HG02763 (cell line): Measurements from ENCODE around the gene ZFAND4.
A peak's percentile ranks its signal among the peaks of the same experiment; 100 is the strongest.
"Not testable (repeated sequence)": the region's sequence is repeated elsewhere in the genome, so short reads cannot be mapped to it uniquely, and the experiment has no call there.

ENCODE experiments used
- ATAC-seq: cut with Tn5 transposase; IDR thresholded peaks from one replicate; pipeline ENCODE4 v1.9.1; 2021; ENCODE audit warnings: mild to moderate bottlenecking, moderate library complexity; ENCODE audit not compliant: unreplicated experiment

The ZFAND4 gene

DNA sequence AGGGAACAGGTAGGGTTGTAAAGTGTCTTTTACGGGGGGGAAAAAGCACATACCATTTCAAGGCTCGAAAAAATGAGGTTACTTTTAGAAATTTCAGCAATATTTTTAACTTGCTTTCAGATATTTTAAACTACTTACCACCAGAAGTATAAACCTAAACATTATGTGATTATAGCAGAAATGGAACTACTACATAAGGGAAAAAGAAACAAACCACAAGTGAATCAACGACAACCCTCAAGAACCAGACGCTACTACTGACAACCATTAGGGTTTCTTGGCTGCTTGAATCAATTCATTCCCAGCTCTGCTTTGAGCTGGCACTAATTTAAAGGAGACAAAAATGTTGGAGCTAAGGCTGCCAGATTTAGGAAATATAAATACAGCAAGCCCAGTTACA lies 80.1 kb downstream of the ZFAND4 start:
- no peak for ATAC-seq

DNA sequence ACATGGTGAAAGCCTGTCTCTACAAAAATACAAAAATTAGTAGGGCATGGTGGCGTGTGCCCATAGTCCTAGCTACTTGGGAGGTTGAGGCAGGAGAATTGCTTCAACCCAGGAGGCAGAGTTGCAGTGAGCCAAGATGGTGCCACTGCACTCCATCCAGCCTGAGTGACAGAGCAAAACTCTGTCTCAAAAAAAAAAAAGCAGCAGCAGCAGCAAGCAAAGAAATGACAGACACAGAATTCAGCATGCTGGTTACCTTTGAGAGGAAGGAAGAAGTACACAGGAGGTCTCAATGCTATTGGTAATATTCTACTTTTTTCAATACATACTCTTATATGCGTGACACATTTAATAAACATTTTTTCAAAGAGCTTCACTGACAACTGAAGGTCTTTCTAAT lies 81.3 kb downstream of the ZFAND4 start:
- no peak for ATAC-seq

DNA sequence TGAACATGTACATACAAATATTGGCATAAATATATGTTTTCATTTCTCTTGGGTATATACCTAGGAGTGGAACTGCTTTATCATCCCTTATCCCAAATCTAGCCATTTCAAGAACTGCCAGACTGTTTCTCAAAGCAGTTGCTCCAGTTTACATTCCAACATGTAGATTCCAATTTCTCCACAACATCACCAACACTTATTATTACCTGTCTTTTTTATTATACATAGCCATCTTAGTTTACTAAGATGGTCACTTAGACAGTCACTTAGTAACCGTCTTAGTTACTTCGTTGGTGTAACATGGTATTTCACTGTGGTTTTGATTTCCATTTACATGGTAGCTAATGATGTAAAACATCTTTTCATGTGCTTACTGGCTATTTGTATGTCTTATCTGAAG lies 82.7 kb downstream of the ZFAND4 start:
- no peak for ATAC-seq

DNA sequence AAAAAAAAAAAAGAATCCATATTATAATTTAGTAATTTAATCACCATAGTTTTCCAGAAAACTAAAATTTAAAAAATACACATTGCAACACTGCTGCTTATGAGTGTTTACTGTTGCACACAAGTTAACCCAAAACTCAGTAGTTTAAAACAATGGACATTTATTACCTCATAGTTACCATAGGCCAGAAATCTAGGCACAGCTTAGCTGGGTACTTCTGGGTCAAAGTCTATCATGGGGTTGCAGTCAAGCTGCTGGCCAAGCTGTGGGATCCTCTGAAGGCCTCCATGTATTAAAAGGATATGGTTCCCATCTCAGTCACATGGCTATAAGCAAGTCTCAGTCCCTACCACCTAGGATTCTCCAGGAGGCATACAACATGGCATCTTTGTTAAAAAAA lies 83.6 kb downstream of the ZFAND4 start:
- no peak for ATAC-seq

DNA sequence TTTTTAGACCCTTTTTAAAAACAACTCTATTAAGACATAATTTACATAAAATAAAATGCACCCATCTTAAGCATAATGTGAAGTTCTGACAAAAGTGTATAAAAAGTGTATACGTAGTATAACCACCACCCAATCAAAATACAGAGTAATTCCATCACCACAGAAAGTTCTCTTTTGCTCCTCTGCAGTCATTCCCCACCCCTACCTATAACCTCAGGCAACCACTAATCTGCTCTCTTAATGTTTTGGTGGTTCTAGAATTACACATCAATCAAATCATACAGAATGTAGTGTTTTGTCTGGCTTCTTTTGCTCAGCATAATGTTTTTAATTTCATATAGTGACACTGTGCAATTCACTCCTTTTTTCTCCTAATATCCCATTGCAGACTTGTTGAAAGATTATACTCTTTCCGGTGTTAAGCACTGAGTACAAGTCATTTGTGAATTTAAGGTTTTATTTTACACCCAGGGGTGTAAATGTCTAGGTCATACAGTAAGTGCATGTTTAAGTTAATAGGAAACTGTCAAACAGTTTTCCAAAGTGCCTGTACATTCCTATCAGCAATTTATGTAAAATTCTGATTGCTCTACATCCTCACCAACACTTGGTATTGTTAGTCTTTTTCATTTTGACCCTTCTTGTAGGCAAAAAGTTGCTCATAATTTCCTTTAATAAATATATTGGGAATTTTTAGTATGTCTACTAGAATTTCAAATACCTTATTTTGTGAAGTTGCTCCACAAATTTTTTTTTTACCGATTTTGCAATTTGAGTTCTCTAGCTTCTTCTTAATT lies 86.3 kb downstream of the ZFAND4 start:
- no peak for ATAC-seq

DNA sequence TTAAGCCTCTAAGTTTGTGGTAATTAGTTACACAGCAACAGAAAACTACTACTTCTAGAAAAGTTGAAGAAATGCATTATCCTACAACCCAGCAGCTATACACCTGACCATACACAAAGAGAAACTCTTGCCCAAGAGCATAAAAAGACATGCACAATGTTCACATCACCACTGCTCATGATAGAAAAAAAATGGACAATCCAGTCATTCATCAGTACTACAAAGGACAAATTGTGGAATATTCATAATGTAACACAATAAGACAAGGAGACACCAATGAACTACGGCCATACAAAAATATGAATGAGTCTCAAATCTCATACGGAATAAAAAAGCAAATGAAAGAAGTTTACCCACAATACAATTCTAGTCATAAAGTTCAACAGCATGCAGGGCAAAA lies 87.4 kb downstream of the ZFAND4 start:
- ATAC-seq: no peak

DNA sequence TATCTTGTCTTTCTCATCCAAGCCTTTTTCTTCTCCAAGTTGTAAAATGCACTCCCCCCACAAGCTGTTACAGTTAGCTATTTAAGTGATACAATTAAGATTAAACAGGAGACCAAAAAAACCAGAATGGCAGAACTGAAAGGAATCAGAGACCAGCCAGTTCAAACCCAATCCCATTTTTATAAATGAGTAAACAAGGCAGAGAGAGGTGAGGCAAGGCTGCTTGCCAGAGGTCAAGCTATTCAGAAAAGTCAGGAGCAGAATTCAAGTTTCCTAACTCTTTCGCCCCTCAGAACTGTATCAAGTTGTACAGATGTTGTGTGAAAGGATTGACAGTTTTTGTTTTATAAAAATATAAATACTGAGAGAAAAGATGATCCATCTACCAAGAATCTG lies 90.2 kb downstream of the ZFAND4 start:
- ATAC-seq: no peak

DNA sequence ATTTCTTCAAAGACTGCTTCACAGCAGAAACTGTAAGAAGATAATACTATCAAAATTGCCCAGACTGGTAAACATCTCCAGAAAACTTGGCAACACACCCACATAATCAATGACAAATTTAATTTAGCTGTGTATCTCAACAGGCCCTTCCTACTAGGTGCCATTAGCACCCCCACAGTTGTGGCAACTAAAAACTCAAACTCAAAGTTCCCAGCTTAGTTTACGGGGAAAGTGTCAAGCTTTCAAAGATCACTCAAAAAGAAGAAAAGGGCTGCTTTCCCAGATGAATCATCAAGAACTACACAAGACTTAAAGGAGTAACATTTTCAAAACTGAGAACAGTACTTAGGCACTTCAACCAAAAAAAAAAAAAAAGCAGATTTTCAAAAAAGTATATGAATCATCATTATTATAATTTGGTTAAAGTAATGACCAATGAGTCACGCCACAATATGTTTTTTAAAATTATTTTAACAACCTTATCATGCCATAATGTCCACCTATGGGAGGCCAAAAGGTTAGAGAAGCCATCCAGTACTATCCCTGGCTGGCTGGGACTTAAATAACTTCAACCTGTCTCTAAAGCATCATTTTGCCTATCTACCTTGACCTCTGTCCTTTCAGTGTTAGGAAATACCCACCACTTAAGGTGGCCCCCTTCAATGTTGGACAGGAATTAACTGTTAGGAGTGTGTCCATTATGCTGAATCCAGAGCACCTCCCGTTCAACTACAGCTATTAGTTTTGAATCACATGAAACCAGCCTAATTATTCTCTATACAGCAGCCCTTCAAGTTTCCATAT lies 90.8 kb downstream of the ZFAND4 start:
- ATAC-seq: no peak

DNA sequence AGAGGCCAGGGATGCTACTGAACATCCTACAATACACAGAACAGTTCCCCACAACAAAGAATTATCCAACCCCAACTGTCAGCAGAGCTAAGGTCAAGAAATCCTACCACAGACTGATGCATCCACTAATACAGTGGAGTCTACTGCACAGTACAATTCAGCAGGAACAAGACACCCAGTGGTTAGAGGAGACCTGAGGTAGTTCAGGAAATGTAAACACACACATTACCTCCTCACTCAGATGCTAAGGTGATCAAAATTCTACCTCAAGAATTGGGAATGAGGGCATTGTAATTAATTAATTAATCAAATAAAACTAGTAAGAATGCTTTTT lies 91.4 kb downstream of the ZFAND4 start:
- ATAC-seq: no peak

DNA sequence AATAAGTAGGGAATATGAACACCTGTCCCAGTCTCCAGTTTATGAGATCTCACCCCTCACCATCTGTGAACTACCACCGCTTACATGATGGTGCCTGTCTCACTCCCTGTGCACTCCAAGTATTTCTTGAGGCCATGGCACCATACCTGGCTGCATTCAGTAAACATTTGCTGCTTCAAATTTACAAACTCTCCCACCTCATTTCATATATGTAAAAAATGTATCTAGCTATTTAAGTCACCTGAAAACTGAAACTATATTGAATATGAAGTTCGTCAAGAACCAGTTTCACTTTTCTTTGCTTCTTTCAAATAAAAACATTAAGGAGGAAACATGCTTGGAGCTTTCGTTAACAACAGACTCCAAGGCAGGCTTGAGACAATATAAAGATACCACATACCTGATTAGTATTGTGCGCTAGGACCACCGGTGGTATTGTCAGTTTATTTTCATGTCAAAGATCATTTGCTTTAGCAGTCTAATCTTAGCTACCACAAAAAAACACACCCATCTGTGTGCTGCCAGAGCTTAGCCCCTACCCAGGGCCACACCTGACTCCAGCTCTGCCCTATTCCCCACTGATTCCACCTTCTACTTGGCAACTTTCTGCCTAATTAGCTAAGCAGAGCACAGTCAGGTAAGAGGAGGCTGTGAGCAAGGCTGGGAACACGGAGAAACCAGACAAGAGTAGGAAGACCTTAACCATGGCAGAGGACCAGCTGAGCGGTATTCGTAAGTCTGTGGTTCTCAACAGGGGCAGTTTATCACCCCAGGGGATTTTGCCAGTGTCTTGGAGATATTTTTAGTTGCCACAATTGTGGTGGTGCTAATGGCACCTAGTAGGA lies 92.0 kb downstream of the ZFAND4 start:
- peak; percentile 61 for ATAC-seq

DNA sequence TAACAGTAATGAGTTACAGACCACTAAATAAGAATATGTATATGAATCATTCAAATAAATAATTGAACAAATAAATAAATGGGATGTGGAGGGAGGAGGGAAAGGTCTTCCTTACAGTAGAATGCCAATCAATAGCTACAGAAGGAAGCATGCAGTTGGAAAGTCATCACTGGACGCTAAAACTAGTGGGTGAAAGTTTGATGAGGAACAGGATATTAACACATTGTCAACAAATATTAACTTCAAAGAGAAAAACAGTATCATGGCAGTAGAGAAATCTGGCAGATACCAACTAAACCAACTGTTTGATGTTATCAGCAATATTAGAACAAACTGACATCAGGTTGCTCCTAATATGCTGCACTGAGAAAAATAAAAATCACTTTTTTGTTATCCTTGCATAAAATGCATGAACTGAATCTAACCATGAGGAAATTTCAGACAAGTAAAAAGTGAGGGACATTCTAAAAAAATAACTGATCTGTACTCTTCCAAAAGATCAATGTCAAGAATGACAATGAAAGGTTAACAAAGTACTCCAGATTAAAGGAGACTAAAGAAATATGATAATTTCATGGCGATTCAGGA lies 94.1 kb downstream of the ZFAND4 start:
- no peak for ATAC-seq

DNA sequence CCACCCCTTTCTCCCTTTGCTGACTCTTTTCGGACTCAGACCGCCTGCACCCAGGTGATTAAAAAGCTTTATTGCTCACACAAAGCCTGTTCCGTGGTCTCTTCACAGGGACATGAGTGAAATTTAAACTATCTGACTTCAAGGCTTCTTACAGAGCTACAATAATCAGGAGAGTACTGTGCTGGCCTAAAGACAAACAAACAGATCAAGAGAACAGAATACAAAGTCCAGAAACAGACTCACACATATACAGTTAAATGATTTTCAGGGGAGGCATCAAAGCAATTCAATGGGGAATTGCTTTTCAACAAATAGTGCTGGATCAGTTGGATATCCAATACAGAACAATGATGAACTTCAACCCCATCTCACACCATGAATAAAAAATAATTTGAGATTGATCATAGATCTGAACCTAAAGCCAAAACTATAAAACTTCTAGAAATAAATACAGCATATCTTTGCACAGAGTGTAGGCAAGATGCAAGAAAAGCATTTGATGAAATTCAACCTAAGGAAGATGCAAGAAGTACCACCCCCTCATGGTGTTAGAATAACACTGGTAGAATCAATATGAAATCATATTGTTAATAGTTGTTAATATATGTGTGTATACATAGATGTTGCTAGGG lies 96.5 kb downstream of the ZFAND4 start:
- no peak for ATAC-seq

DNA sequence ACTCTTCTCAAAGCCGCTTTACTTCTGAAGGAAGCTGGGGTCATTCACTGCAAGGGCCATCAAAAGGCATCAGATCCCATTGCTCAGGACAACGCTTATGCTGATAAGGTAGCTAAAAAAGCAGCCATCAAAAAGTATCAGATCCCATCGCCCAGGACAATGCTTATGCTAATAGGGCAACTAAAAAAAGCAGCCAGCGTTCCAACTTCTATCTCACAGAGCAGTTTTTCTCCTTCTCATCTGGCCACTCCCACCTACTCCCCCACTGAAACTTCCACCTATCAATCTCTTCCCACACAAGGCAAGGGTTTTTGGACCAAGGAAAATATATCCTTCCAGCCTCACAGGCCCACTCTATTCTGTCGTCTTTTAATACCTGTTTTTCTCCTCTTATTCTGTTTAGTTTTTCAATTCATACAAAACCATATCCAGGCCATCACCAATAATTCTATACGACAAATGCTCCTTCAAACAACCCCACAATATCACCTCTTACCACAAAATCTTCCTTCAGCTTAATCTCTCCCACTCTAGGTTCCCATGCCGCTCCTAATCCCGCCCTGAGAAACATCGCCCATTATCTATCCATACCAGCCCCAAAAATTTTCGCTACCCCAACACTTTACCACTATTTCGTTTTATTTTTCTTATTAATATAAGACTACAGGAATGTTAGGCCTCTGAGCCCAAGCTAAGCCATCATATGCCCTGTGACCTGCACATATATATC lies 97.4 kb downstream of the ZFAND4 start:
- not testable (repeated sequence) for ATAC-seq

DNA sequence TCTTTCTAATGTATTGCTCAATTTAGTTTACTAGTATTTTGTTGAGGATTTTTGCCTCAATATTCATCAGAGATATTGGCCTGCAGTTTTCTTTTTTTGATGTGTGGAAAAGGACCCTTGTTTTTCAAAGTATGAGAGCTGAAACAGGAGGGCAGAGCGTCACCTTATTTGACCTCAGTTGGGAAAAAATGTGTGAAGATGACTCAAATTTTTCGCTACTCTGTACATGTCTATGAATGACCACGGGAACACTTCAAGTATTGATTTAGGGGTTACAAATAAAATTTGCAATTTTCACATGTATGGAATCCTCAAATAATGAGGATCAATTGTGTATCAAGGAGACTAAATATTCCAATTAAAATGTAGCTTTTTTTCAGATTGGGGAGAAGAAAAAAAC lies 103.1 kb downstream of the ZFAND4 start:
- ATAC-seq: no peak

DNA sequence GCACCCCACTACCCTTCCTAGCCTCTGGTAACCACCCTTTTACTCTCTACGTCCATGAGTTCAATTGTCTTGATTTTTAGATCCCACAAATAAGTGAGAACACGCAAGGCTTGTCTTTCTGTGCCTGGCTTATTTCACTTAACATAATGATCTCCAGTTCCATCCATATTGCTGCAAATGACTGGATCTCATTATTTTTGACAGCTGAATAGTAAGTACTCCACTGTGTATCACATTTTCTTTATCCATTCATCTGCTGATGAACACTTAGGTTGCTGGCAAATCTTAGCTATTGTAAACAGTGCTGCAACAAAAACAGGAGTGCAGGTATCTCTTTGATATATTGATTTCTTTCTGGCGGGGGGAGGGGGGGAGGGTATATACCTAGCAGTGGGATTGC lies 106.2 kb downstream of the ZFAND4 start:
- no peak for ATAC-seq
